Astrocyte of the cerebellum (primary cell): ENCODE measurements around the gene BHLHE23.

Experiments used
- DNase-seq: peaks from one replicate; pipeline ENCODE4 v3.0.0-alpha.2; 2011; ENCODE audit warnings: low read depth
- H3K4me3 ChIP-seq: 2 replicates; pipeline ENCODE4 v1.5.1; 2011; ENCODE audit warnings: mild to moderate bottlenecking, low read depth, low read length, moderate library complexity
- CTCF ChIP-seq: IDR thresholded peaks from 2 replicates; pipeline ENCODE4 v1.5.1; 2012; ENCODE audit warnings: low read length, low read depth, moderate library complexity, mild to moderate bottlenecking; ENCODE audit errors: missing control alignments
- in situ Hi-C: cut with HindIII; loops from 2 replicates; pipeline ENCODE4 v1.10.0; 2017; ENCODE audit warnings: low sequenced_read_pairs

Gene BHLHE23

GRCh38 chr20:62959998-62960436, 46.7 kb downstream of the BHLHE23 start:
- H3K4me3 ChIP-seq: no peak overlapping the region
- no peak for DNase-seq
- in situ Hi-C loops: no loop called here
- no peak for TF ChIP-seq CTCF

GRCh38 chr20:62959101-62959971, 47.4 kb downstream of the BHLHE23 start:
- in situ Hi-C loops: no loop called here
- no peak for DNase-seq
- H3K4me3 ChIP-seq: no peak overlapping the region
- no peak for TF ChIP-seq CTCF

- in situ Hi-C loops: no loop called here
Observed at GRCh38 chr20:62958388-62959100, 48.2 kb downstream of the BHLHE23 start.

GRCh38 chr20:62957136-62958117, 49.3 kb downstream of the BHLHE23 start:
- in situ Hi-C loops: no loop called here

More at GRCh38 chr20:62958388-62959100, 48.2 kb downstream of the BHLHE23 start:
- TF ChIP-seq CTCF: no peak
- no peak overlapping the region for H3K4me3 ChIP-seq
- DNase-seq: no peak

GRCh38 chr20:62956387-62957135, 50.2 kb downstream of the BHLHE23 start:
- DNase-seq: no peak
- H3K4me3 ChIP-seq: no peak overlapping the region
- no peak for TF ChIP-seq CTCF
- in situ Hi-C loops: no loop called here

More at GRCh38 chr20:62957136-62958117, 49.3 kb downstream of the BHLHE23 start:
- no peak for TF ChIP-seq CTCF
- no peak overlapping the region for H3K4me3 ChIP-seq
- no peak for DNase-seq
